RWPE1 (cell line): ENCODE measurements around the gene SNCAIP.

Experiments used
- CTCF ChIA-PET: fragments of 350-600 bp; sonication (Branson Sonifier 250); formaldehyde crosslinking; extraction: SDS; loops from one replicate; lab custom pipeline; 2021; lab: Yijun Ruan, JAX
- POLR2A ChIA-PET: fragments of 400-600 bp; formaldehyde crosslinking; extraction: SDS; loops from one replicate; lab custom pipeline; 2020; ENCODE audit warnings: antibody characterized with exemption; ENCODE audit not compliant: low non-redundant PET; lab: Yijun Ruan, JAX
- DNase-seq: peaks from one replicate; pipeline ENCODE4 v3.0.0; 2012; ENCODE audit warnings: low spot score
- H3K27ac ChIP-seq: fragments of 450-650 bp; 2 replicates; pipeline ENCODE4 v1.5.1; 2017
- CTCF ChIP-seq: fragments of 450-650 bp; conservative IDR thresholded peaks from 2 replicates; pipeline ENCODE4 v1.5.1; 2017; ENCODE audit warnings: low read depth, mild to moderate bottlenecking

Gene SNCAIP

GRCh38 chr5:122421374-122422079 is 109.5 kb downstream of the SNCAIP start:
- CTCF ChIA-PET, result no interaction called here
- H3K27ac ChIP-seq, result no peak overlapping the region
- TF ChIP-seq CTCF, result no peak
- DNase-seq, result no peak
- POLR2A ChIA-PET, result no interaction called here

- CTCF ChIA-PET, result interaction anchor here (0.7 kb wide), 1 partner anchor 227 kb away, joined by 4 read pairs; no protein-coding TSS in a partner anchor
- no peak overlapping the region for H3K27ac ChIP-seq
- TF ChIP-seq CTCF, result no peak
- POLR2A ChIA-PET, result no interaction called here
- no peak for DNase-seq
Measured at GRCh38 chr5:122423221-122423620, 111.2 kb downstream of the SNCAIP start.

GRCh38 chr5:122424132-122424531 is 112.1 kb downstream of the SNCAIP start:
- no peak overlapping the region for H3K27ac ChIP-seq
- no peak for DNase-seq
- ChIA-PET POLR2A (no interaction called here), CTCF (interaction anchor here (0.8 kb wide), 1 partner anchor 164 kb away, joined by 4 read pairs; no protein-coding TSS in a partner anchor)
- no peak for TF ChIP-seq CTCF

GRCh38 chr5:122426301-122426700 is 114.3 kb downstream of the SNCAIP start:
- ChIA-PET POLR2A (no interaction called here), CTCF (interaction anchor here (1.1 kb wide), 1 partner anchor 9 kb away, joined by 4 read pairs; no protein-coding TSS in a partner anchor)

GRCh38 chr5:122427621-122428020 is 115.6 kb downstream of the SNCAIP start:
- no peak for TF ChIP-seq CTCF
- ChIA-PET CTCF (no interaction called here), POLR2A (no interaction called here)
- DNase-seq, result no peak
- no peak overlapping the region for H3K27ac ChIP-seq

More at GRCh38 chr5:122426301-122426700, 114.3 kb downstream of the SNCAIP start:
- DNase-seq, result no peak
- no peak for TF ChIP-seq CTCF
- no peak overlapping the region for H3K27ac ChIP-seq

GRCh38 chr5:122429545-122430318 is 117.7 kb downstream of the SNCAIP start:
- DNase-seq, result no peak
- no peak for TF ChIP-seq CTCF
- CTCF ChIA-PET, result no interaction called here
- H3K27ac ChIP-seq, result no peak overlapping the region
- POLR2A ChIA-PET, result no interaction called here
